ENCODE measurements around the gene PTPN11. TPM values are rescaled to one million over a fixed set of nuclear protein-coding genes. Genes with fewer than 3 reads are reported as not detected.

The PTPN11 gene
- total and polyA plus RNA-seq, 2 of the 13 experiments (the other 11 are each of a cell fraction or from before 2014, with no cell fraction given): 30.0 to 63.5 TPM

- Histone ChIP-seq H3K27me3 (ENCODE audit: control insufficient read depth in 1 of 2, insufficient read depth in 2 of 2, low read length in 2 of 2) (peaks cover 0 to 2% of the 10 kb centered on the region in 2 experiments; a peak in 1 of 5 replicates), H3K4me1 (ENCODE audit: insufficient read depth, low read length) (no peaks in the 10 kb centered on the region), H3K4me2 (ENCODE audit: low read depth, low read length) (no peak overlapping the region), H3K9ac (ENCODE audit: insufficient read depth, low read depth, low read length) (no peak overlapping the region), H2AFZ (ENCODE audit: low read length) (no peak overlapping the region), H3K9me3 (ENCODE audit: low read length) (no peaks in the 10 kb centered on the region), H4K20me1 (ENCODE audit: insufficient read depth, low read length) (no peaks in the 10 kb centered on the region), H3K27ac (ENCODE audit: extremely low read length, insufficient read depth, low read length) (no peak overlapping the region), H3K79me2 (ENCODE audit: insufficient read depth, low read length) (no peaks in the 10 kb centered on the region), H3K4me3 (replicated peaks in 1 of 3; ENCODE audit: insufficient read depth in 1 of 3, low read depth in 2 of 3, low read length in 3 of 3) (no peak overlapping the region), H3K36me3 (replicated peaks in 1 of 2; ENCODE audit: control insufficient read depth in 1 of 2, insufficient read depth in 2 of 2, low read length in 2 of 2) (no peaks in the 10 kb centered on the region)
- in situ Hi-C loops (cut with HindIII; ENCODE audit: extremely low pct_ligation_motif_present, low pct_unique_long_range_greater_than_20kb): no loop called here
- WGBS (ENCODE audit: low lambda C conversion rate): 45% methylated on average over 4 of the region's 4 CpGs
- intact Hi-C loops (cut with micrococcal nuclease; ENCODE audit: unreplicated experiment): no loop called here
- POLR2A ChIA-PET: no interaction called here
- CTCF ChIA-PET (ENCODE audit: low intra/inter-chr PET ratio, low total read pairs): no interaction called here
- no TSS peak for BruUV-seq (replicated peaks)
- FAIRE-seq: no peak
- no peak for DNase-seq (ENCODE audit: low spot score)
- TF ChIP-seq ZNF354B (CRISPR knock-in tag; IDR thresholded peaks at IDR 0.05): no peak
- no peak for TF ChIP-seq HIC2 (CRISPR knock-in tag; IDR thresholded peaks at IDR 0.05; ENCODE audit: low read depth)
- no peak for TF ChIP-seq SCMH1 (CRISPR knock-in tag; IDR thresholded peaks at IDR 0.05; ENCODE audit: borderline replicate concordance)
- no peak for TF ChIP-seq TOPORS (CRISPR knock-in tag; IDR thresholded peaks at IDR 0.05)
- no peak for TF ChIP-seq ARID3A (IDR thresholded peaks at IDR 0.05; ENCODE audit: low read depth, low read length)
- no peak for TF ChIP-seq FOXP4 (CRISPR knock-in tag; IDR thresholded peaks at IDR 0.05)
- no peak for TF ChIP-seq BCL3 (CRISPR knock-in tag; IDR thresholded peaks at IDR 0.05)
- no peak for TF ChIP-seq PHF20 (CRISPR knock-in tag; IDR thresholded peaks at IDR 0.05)
- no peak for TF ChIP-seq CC2D1A (CRISPR knock-in tag; IDR thresholded peaks at IDR 0.05)
- no peak for TF ChIP-seq ZNF138 (CRISPR knock-in tag; IDR thresholded peaks at IDR 0.05; ENCODE audit: low read depth)
- no peak for TF ChIP-seq AGO2 (optimal IDR thresholded peaks at IDR 0.05; ENCODE audit: low read depth, low read length)
- no peak for ATAC-seq
These were observed 108.8 kb downstream of the PTPN11 start for GRCh38 chr12:112527501-112527900.
